ENCODE results near the gene RNU4-1. TPM values are rescaled to one million over a fixed set of nuclear protein-coding genes. Genes with fewer than 3 reads are reported as not detected.

Gene RNU4-1
- polyA plus RNA-seq, 1 donor from 2014 or later: not detected

GRCh38 chr12:120332523-120332922, 39.5 kb upstream of the RNU4-1 start:
- Histone ChIP-seq H2AFZ (ENCODE audit: low read depth, low read length) (no peak overlapping the region), H3K27ac (ENCODE audit: low read length) (no peak overlapping the region), H3K9me3 (ENCODE audit: low read length) (no peaks in the 10 kb centered on the region), H3K4me3 (ENCODE audit: low read length) (no peak overlapping the region), H3K79me2 (replicated peaks; ENCODE audit: insufficient read depth, low read length) (no peaks in the 10 kb centered on the region), H4K20me1 (ENCODE audit: insufficient read depth) (no peaks in the 10 kb centered on the region), H3K36me3 (ENCODE audit: insufficient read depth, low read length) (no peaks in the 10 kb centered on the region), H3K9me2 (ENCODE audit: insufficient read depth, low read length) (no peaks in the 10 kb centered on the region), H3F3A (ENCODE audit: insufficient read depth, low read length, poor library complexity, severe bottlenecking) (no peaks in the 10 kb centered on the region), H3K9ac (ENCODE audit: low read length) (no peak overlapping the region), H3K27me3 (ENCODE audit: insufficient read depth, low read depth, low read length) (no peaks in the 10 kb centered on the region), H3K4me2 (ENCODE audit: low read length) (no peak overlapping the region)
- no peak for TF ChIP-seq REST (IDR thresholded peaks at IDR 0.05; ENCODE audit: borderline replicate concordance)
- no peak for TF ChIP-seq EZH2 (IDR thresholded peaks at IDR 0.05; ENCODE audit: borderline replicate concordance, insufficient read depth, low read length, poor library complexity, severe bottlenecking)
- TF ChIP-seq RAD21 (conservative IDR thresholded peaks at IDR 0.05): no peak
- TF ChIP-seq EP300 (conservative IDR thresholded peaks at IDR 0.05; ENCODE audit: poor library complexity, severe bottlenecking): no peak
- TF ChIP-seq CTCF (IDR thresholded peaks at IDR 0.05; ENCODE audit: poor library complexity, severe bottlenecking): no peak
- no peak for TF ChIP-seq TAF1 (IDR thresholded peaks at IDR 0.05; ENCODE audit: low read depth)

GRCh38 chr12:120332041-120332440, 39.0 kb upstream of the RNU4-1 start:
- Histone ChIP-seq H3K27me3 (ENCODE audit: insufficient read depth, low read depth, low read length) (no peaks in the 10 kb centered on the region), H3K9me2 (ENCODE audit: insufficient read depth, low read length) (no peaks in the 10 kb centered on the region), H3K4me2 (ENCODE audit: low read length) (no peak overlapping the region), H3K36me3 (ENCODE audit: insufficient read depth, low read length) (no peaks in the 10 kb centered on the region), H3K79me2 (replicated peaks; ENCODE audit: insufficient read depth, low read length) (no peaks in the 10 kb centered on the region), H3K27ac (ENCODE audit: low read length) (no peak overlapping the region), H2AFZ (ENCODE audit: low read depth, low read length) (no peak overlapping the region), H3K9me3 (ENCODE audit: low read length) (no peaks in the 10 kb centered on the region), H4K20me1 (ENCODE audit: insufficient read depth) (no peaks in the 10 kb centered on the region), H3K9ac (ENCODE audit: low read length) (no peak overlapping the region), H3K4me3 (ENCODE audit: low read length) (no peak overlapping the region), H3F3A (ENCODE audit: insufficient read depth, low read length, poor library complexity, severe bottlenecking) (no peaks in the 10 kb centered on the region)
- TF ChIP-seq RAD21 (conservative IDR thresholded peaks at IDR 0.05) (no peak), EP300 (conservative IDR thresholded peaks at IDR 0.05; ENCODE audit: poor library complexity, severe bottlenecking) (no peak), TAF1 (IDR thresholded peaks at IDR 0.05; ENCODE audit: low read depth) (no peak), EZH2 (IDR thresholded peaks at IDR 0.05; ENCODE audit: borderline replicate concordance, insufficient read depth, low read length, poor library complexity, severe bottlenecking) (no peak), REST (IDR thresholded peaks at IDR 0.05; ENCODE audit: borderline replicate concordance) (no peak), MXI1 (conservative IDR thresholded peaks at IDR 0.05; ENCODE audit: poor library complexity, severe bottlenecking) (no peak), POLR2AphosphoS5 (IDR thresholded peaks at IDR 0.05) (no peak), SMC3 (conservative IDR thresholded peaks at IDR 0.05; ENCODE audit: poor library complexity) (no peak), CTCF (IDR thresholded peaks at IDR 0.05; ENCODE audit: poor library complexity, severe bottlenecking) (no peak)

Measured in neural cell (in vitro differentiated cells).